ENCODE results near the gene TBX15.

Gene TBX15

GRCh38 chr1:118987468-118988185 is 516 bp downstream of the TBX15 start:
- no peak overlapping the region for H2BK15ac ChIP-seq (ENCODE audit: low read depth, poor library complexity, severe bottlenecking)
- no peak overlapping the region for H2BK120ac ChIP-seq (ENCODE audit: low read depth, low read length)
- peak; percentile 14 for DNase-seq
- no peak overlapping the region for H3K4ac ChIP-seq (ENCODE audit: low read depth in 1 of 2, low read length in 2 of 2)
- no peak overlapping the region for H3K18ac ChIP-seq (ENCODE audit: low read depth in 1 of 2, low read length in 2 of 2)
- no peak overlapping the region for H2BK12ac ChIP-seq (ENCODE audit: low read length in 2 of 2)
- H3K9me3 ChIP-seq (ENCODE audit: control insufficient read depth, low read length) = no peaks in the 10 kb centered on the region
- H3K14ac ChIP-seq (ENCODE audit: low read length in 2 of 2) = peak overlapping the region in 1 of 2 experiments; percentile 22
- peak overlapping the region; percentile 90 for H3K9ac ChIP-seq (ENCODE audit: low read length)
- no peak overlapping the region for H4K91ac ChIP-seq (ENCODE audit: low read length)
- peak overlapping the region; percentile 86 to 89 for H3K4me3 ChIP-seq (ENCODE audit: insufficient read depth in 1 of 2, low read depth in 1 of 2, low read length in 2 of 2)
- peak overlapping the region; percentile 79 for H3K4me2 ChIP-seq (ENCODE audit: low read length, poor library complexity, severe bottlenecking)
- no peaks in the 10 kb centered on the region for H3K27me3 ChIP-seq (ENCODE audit: control insufficient read depth in 1 of 2, insufficient read depth in 1 of 2, low read length in 2 of 2)
- H2BK5ac ChIP-seq (ENCODE audit: low read depth, low read length, poor library complexity, severe bottlenecking) = peak overlapping the region; percentile 95
- peaks cover 13% of the 10 kb centered on the region for H3K4me1 ChIP-seq (ENCODE audit: control insufficient read depth, insufficient read depth, low read depth, low read length)
- WGBS = under 1% methylated on average over 65 of the region's 65 CpGs
- H4K8ac ChIP-seq (ENCODE audit: low read length) = no peak overlapping the region
- H2AK5ac ChIP-seq (ENCODE audit: low read length, severe bottlenecking) = no peak overlapping the region
- peaks cover 2% of the 10 kb centered on the region for H3K79me1 ChIP-seq (replicated peaks; ENCODE audit: low read length, poor library complexity, severe bottlenecking)
- H2AFZ ChIP-seq (ENCODE audit: low read depth, low read length) = peak overlapping the region; percentile 21
- peak overlapping the region in 1 of 2 experiments; percentile 61 for H3K23ac ChIP-seq (ENCODE audit: low read length in 2 of 2)
- H3K36me3 ChIP-seq (ENCODE audit: control insufficient read depth in 1 of 2, insufficient read depth in 2 of 2, low read depth in 1 of 2, low read length in 2 of 2) = peaks cover 0 to 14% of the 10 kb centered on the region in 2 experiments
- H3K27ac ChIP-seq (ENCODE audit: low read length, poor library complexity, severe bottlenecking) = peak overlapping the region; percentile 98

- peak overlapping the region; percentile 21 for H2AFZ ChIP-seq (ENCODE audit: low read depth, low read length)
- WGBS = 9% methylated on average over 40 of the region's 42 CpGs
- no peak overlapping the region for H3K23ac ChIP-seq (ENCODE audit: low read length in 2 of 2)
- H3K9ac ChIP-seq (ENCODE audit: low read length) = peak overlapping the region; percentile 90
- H2BK12ac ChIP-seq (ENCODE audit: low read length in 2 of 2) = no peak overlapping the region
- no peak overlapping the region for H3K18ac ChIP-seq (ENCODE audit: low read depth in 1 of 2, low read length in 2 of 2)
- peak overlapping the region; percentile 79 for H3K4me2 ChIP-seq (ENCODE audit: low read length, poor library complexity, severe bottlenecking)
- H2BK5ac ChIP-seq (ENCODE audit: low read depth, low read length, poor library complexity, severe bottlenecking) = peak overlapping the region; percentile 95
- H4K91ac ChIP-seq (ENCODE audit: low read length) = no peak overlapping the region
- peak overlapping the region; percentile 10 for H2AK5ac ChIP-seq (ENCODE audit: low read length, severe bottlenecking)
- H3K14ac ChIP-seq (ENCODE audit: low read length in 2 of 2) = no peak overlapping the region
- peak overlapping the region; percentile 86 to 89 for H3K4me3 ChIP-seq (ENCODE audit: insufficient read depth in 1 of 2, low read depth in 1 of 2, low read length in 2 of 2)
- H3K36me3 ChIP-seq (ENCODE audit: control insufficient read depth in 1 of 2, insufficient read depth in 2 of 2, low read depth in 1 of 2, low read length in 2 of 2) = peaks cover 0 to 14% of the 10 kb centered on the region in 2 experiments
- no peak overlapping the region for H2BK120ac ChIP-seq (ENCODE audit: low read depth, low read length)
- no peaks in the 10 kb centered on the region for H3K79me1 ChIP-seq (replicated peaks; ENCODE audit: low read length, poor library complexity, severe bottlenecking)
- no peaks in the 10 kb centered on the region for H3K27me3 ChIP-seq (ENCODE audit: control insufficient read depth in 1 of 2, insufficient read depth in 1 of 2, low read length in 2 of 2)
- H2BK15ac ChIP-seq (ENCODE audit: low read depth, poor library complexity, severe bottlenecking) = no peak overlapping the region
- DNase-seq = peak; percentile 5
- H3K27ac ChIP-seq (ENCODE audit: low read length, poor library complexity, severe bottlenecking) = peak overlapping the region; percentile 98
- H4K8ac ChIP-seq (ENCODE audit: low read length) = no peak overlapping the region
- H3K4ac ChIP-seq (ENCODE audit: low read depth in 1 of 2, low read length in 2 of 2) = no peak overlapping the region
- peaks cover 13% of the 10 kb centered on the region for H3K4me1 ChIP-seq (ENCODE audit: control insufficient read depth, insufficient read depth, low read depth, low read length)
- no peaks in the 10 kb centered on the region for H3K9me3 ChIP-seq (ENCODE audit: control insufficient read depth, low read length)
Measured at GRCh38 chr1:118986555-118987467, 1.3 kb downstream of the TBX15 start.

GRCh38 chr1:118985640-118986554 is 2.2 kb downstream of the TBX15 start:
- H3K9ac ChIP-seq (ENCODE audit: low read length) = peak overlapping the region; percentile 90
- H4K91ac ChIP-seq (ENCODE audit: low read length) = no peak overlapping the region
- no peak overlapping the region for H3K18ac ChIP-seq (ENCODE audit: low read depth in 1 of 2, low read length in 2 of 2)
- H3K79me1 ChIP-seq (replicated peaks; ENCODE audit: low read length, poor library complexity, severe bottlenecking) = no peaks in the 10 kb centered on the region
- H2BK12ac ChIP-seq (ENCODE audit: low read length in 2 of 2) = no peak overlapping the region
- DNase-seq = peak; percentile 2
- peak overlapping the region; percentile 98 for H3K27ac ChIP-seq (ENCODE audit: low read length, poor library complexity, severe bottlenecking)
- H2AFZ ChIP-seq (ENCODE audit: low read depth, low read length) = no peak overlapping the region
- H3K23ac ChIP-seq (ENCODE audit: low read length in 2 of 2) = no peak overlapping the region
- H2BK120ac ChIP-seq (ENCODE audit: low read depth, low read length) = no peak overlapping the region
- peak overlapping the region; percentile 79 for H3K4me2 ChIP-seq (ENCODE audit: low read length, poor library complexity, severe bottlenecking)
- no peak overlapping the region for H2AK5ac ChIP-seq (ENCODE audit: low read length, severe bottlenecking)
- H3K14ac ChIP-seq (ENCODE audit: low read length in 2 of 2) = no peak overlapping the region
- H2BK15ac ChIP-seq (ENCODE audit: low read depth, poor library complexity, severe bottlenecking) = no peak overlapping the region
- H3K4me3 ChIP-seq (ENCODE audit: insufficient read depth in 1 of 2, low read depth in 1 of 2, low read length in 2 of 2) = peak overlapping the region; percentile 86 to 89
- H4K8ac ChIP-seq (ENCODE audit: low read length) = no peak overlapping the region
- H3K27me3 ChIP-seq (ENCODE audit: control insufficient read depth in 1 of 2, insufficient read depth in 1 of 2, low read length in 2 of 2) = no peaks in the 10 kb centered on the region
- WGBS = 10% methylated on average over 33 of the region's 34 CpGs
- no peak overlapping the region for H3K4ac ChIP-seq (ENCODE audit: low read depth in 1 of 2, low read length in 2 of 2)
- peaks cover 0 to 14% of the 10 kb centered on the region in 2 experiments for H3K36me3 ChIP-seq (ENCODE audit: control insufficient read depth in 1 of 2, insufficient read depth in 2 of 2, low read depth in 1 of 2, low read length in 2 of 2)
- H2BK5ac ChIP-seq (ENCODE audit: low read depth, low read length, poor library complexity, severe bottlenecking) = peak overlapping the region; percentile 87
- H3K9me3 ChIP-seq (ENCODE audit: control insufficient read depth, low read length) = no peaks in the 10 kb centered on the region
- H3K4me1 ChIP-seq (ENCODE audit: control insufficient read depth, insufficient read depth, low read depth, low read length) = peaks cover 13% of the 10 kb centered on the region
